Ovary (tissue), 3 donors: ENCODE results near the gene CR1L.

Experiments used
- CTCF ChIP-seq, 3 donors: fragments of 450-650 bp in 2 of 3; fragments of 200-600 bp in 1 of 3; IDR thresholded peaks; one replicate each; pipeline versions ENCODE4 v1.5.1 to v1.8.0; 2016 to 2022; ENCODE audit warnings: antibody characterized with exemption in 3 of 3, mild to moderate bottlenecking in 1 of 3
- EP300 ChIP-seq: sonication (generic); formaldehyde crosslinking; IDR thresholded peaks from one replicate; pipeline ENCODE4 v1.6.1; 2017; ENCODE audit warnings: antibody characterized with exemption
- POLR2A ChIP-seq: fragments of 450-650 bp; IDR thresholded peaks from one replicate; pipeline ENCODE4 v1.6.1; 2017; ENCODE audit warnings: antibody characterized with exemption, mild to moderate bottlenecking, moderate library complexity
- donor health status: DM: no; HTN: no; CAD: no.

GRCh38 chr1:207691841-207692240 is 46.9 kb downstream of the CR1L start:
- TF ChIP-seq CTCF (IDR thresholded peaks at IDR 0.05) (no peak), POLR2A (no peak), EP300 (no peak)
